NT2/D1 (cell line): ENCODE data around the gene TMEM260.
A peak's percentile ranks its signal among the peaks of the same experiment; 100 is the strongest.

Source experiments
- DNase-seq: peaks from one replicate; pipeline ENCODE4 v3.0.0-alpha.2; 2011; ENCODE audit warnings: low read depth, low spot score
- H3K27me3 ChIP-seq: 2 replicates; pipeline ENCODE4 v1.6.0; 2011; ENCODE audit warnings: mild to moderate bottlenecking; ENCODE audit not compliant: insufficient read length, insufficient read depth
- H3K36me3 ChIP-seq: 2 replicates; pipeline ENCODE4 v1.6.1; 2011; ENCODE audit warnings: mild to moderate bottlenecking, low read length, mixed read lengths; ENCODE audit not compliant: insufficient read depth, insufficient read length
- H3K4me1 ChIP-seq: 2 replicates; pipeline ENCODE4 v1.5.1; 2011; ENCODE audit not compliant: insufficient read depth, insufficient read length
- H3K4me3 ChIP-seq: 2 replicates; pipeline ENCODE4 v1.5.1; 2011; ENCODE audit warnings: low read depth; ENCODE audit not compliant: insufficient read length
- H3K9ac ChIP-seq: 2 replicates; pipeline ENCODE4 v1.6.0; 2011; ENCODE audit warnings: low read depth; ENCODE audit not compliant: insufficient read length
- H3K9me3 ChIP-seq: 2 replicates; pipeline ENCODE4 v1.5.1; 2011; ENCODE audit warnings: mild to moderate bottlenecking, low read length; ENCODE audit not compliant: insufficient read depth
- SUZ12 ChIP-seq: IDR thresholded peaks from 2 replicates; pipeline ENCODE4 v1.6.1; 2011; ENCODE audit not compliant: insufficient read length, insufficient read depth; ENCODE audit errors: extremely low read depth
- YY1 ChIP-seq: IDR thresholded peaks from 2 replicates; pipeline ENCODE4 v1.6.1; 2011; ENCODE audit not compliant: insufficient read length, insufficient read depth
- ZNF274 ChIP-seq: IDR thresholded peaks from 2 replicates; pipeline ENCODE4 v1.6.1; 2011; ENCODE audit warnings: mild to moderate bottlenecking, low read depth, low read length

The TMEM260 gene

DNA sequence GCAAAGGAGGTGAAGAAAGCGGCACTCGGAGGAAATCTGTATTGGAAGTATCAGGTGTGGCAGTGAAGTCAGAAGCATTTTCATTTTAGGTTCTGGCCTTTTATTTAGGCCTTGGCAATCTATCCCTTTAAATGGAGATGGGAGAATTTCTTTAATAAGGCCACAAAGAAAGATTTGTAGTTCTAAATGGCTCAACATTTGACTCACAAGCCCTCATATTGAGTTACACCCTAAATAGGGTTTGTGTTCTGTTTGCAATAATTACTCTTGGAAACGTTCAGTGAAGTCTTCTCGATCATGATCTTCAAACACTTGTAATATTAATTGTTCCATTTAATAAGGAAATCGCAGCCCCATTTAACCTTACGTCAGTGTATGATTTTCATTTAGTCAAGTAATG, 25.3 kb upstream of the TMEM260 start:
- Histone ChIP-seq H3K36me3 (no peaks in the 10 kb centered on the region), H3K9ac (no peak overlapping the region), H3K9me3 (no peaks in the 10 kb centered on the region), H3K4me1 (no peaks in the 10 kb centered on the region), H3K4me3 (no peak overlapping the region), H3K27me3 (no peaks in the 10 kb centered on the region)
- TF ChIP-seq ZNF274: no peak
- no peak for TF ChIP-seq SUZ12
- TF ChIP-seq YY1: no peak
- no peak for DNase-seq

GRCh38 chr14:56555921-56556570, 23.6 kb upstream of the TMEM260 start:
- no peaks in the 10 kb centered on the region for H3K36me3 ChIP-seq
- DNase-seq: peak; percentile 36
- H3K4me1 ChIP-seq: no peaks in the 10 kb centered on the region
- no peaks in the 10 kb centered on the region for H3K27me3 ChIP-seq
- no peaks in the 10 kb centered on the region for H3K9me3 ChIP-seq
- H3K9ac ChIP-seq: no peak overlapping the region
- H3K4me3 ChIP-seq: no peak overlapping the region
- TF ChIP-seq YY1 (no peak), SUZ12 (no peak), ZNF274 (no peak)

- no peak for DNase-seq
- TF ChIP-seq SUZ12: no peak
- no peak for TF ChIP-seq YY1
- TF ChIP-seq ZNF274: no peak
- H3K4me3 ChIP-seq: no peak overlapping the region
- no peaks in the 10 kb centered on the region for H3K36me3 ChIP-seq
- H3K4me1 ChIP-seq: no peaks in the 10 kb centered on the region
- no peak overlapping the region for H3K9ac ChIP-seq
- H3K27me3 ChIP-seq: no peaks in the 10 kb centered on the region
- no peaks in the 10 kb centered on the region for H3K9me3 ChIP-seq
Observed at GRCh38 chr14:56559182-56559581, 20.4 kb upstream of the TMEM260 start.

- Histone ChIP-seq H3K27me3 (no peaks in the 10 kb centered on the region), H3K36me3 (no peaks in the 10 kb centered on the region), H3K4me3 (no peak overlapping the region), H3K4me1 (no peaks in the 10 kb centered on the region), H3K9me3 (no peaks in the 10 kb centered on the region), H3K9ac (no peak overlapping the region)
- no peak for TF ChIP-seq ZNF274
- TF ChIP-seq YY1: no peak
- DNase-seq: no peak
Observed at GRCh38 chr14:56561606-56562005, 18.0 kb upstream of the TMEM260 start.

DNA sequence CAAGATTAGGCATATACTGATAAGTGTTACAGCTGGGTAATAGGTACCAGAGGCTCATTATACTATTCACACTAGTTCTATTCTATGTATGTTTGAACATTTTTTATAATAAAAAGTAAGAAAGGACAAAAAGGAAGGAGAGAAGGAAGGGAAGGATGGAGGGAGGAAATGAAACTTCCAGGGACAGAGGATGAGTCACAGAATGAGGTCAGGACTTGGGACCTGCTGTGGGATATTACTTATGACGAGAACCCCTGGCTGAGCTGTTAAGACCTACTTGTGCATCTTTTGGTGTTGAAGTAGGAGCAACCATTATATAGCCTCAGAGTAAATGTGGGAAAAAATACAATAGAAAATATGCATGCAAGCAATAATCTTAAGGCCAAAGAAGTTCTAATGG, 16.7 kb upstream of the TMEM260 start:
- Histone ChIP-seq H3K27me3 (no peaks in the 10 kb centered on the region), H3K9me3 (no peaks in the 10 kb centered on the region), H3K9ac (no peak overlapping the region), H3K4me1 (no peaks in the 10 kb centered on the region), H3K4me3 (no peak overlapping the region), H3K36me3 (no peaks in the 10 kb centered on the region)
- no peak for DNase-seq
- TF ChIP-seq YY1: no peak
- TF ChIP-seq ZNF274: no peak
- no peak for TF ChIP-seq SUZ12

- H3K9ac ChIP-seq: no peak overlapping the region
- TF ChIP-seq YY1: no peak
- no peak for TF ChIP-seq ZNF274
- H3K27me3 ChIP-seq: no peaks in the 10 kb centered on the region
- DNase-seq: no peak
- H3K4me3 ChIP-seq: no peak overlapping the region
- no peaks in the 10 kb centered on the region for H3K4me1 ChIP-seq
- no peaks in the 10 kb centered on the region for H3K36me3 ChIP-seq
- H3K9me3 ChIP-seq: no peaks in the 10 kb centered on the region
Observed at GRCh38 chr14:56569174-56569573, 10.4 kb upstream of the TMEM260 start.

DNA sequence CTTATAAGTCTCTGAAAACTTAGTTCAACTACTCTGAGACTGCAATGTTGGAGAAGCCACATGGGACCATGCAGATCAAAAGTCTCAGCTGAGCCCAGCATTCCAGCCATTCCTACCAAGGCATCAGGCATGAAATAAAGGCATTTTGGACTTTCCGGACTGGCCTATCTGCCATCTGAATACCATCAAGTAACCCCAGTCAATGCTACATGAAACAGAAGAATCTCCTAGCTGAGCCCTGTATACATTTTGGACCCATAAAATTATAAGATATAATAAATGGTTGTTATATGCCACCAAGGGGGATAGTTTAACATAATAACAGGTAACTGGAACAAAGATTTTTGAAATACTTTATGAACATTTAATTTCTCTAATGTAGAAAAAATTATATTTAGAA, 9.3 kb upstream of the TMEM260 start:
- H3K27me3 ChIP-seq: no peaks in the 10 kb centered on the region
- H3K36me3 ChIP-seq: no peaks in the 10 kb centered on the region
- TF ChIP-seq ZNF274 (no peak), YY1 (no peak), SUZ12 (no peak)
- no peak for DNase-seq
- no peak overlapping the region for H3K4me3 ChIP-seq
- H3K4me1 ChIP-seq: no peaks in the 10 kb centered on the region
- no peak overlapping the region for H3K9ac ChIP-seq
- no peaks in the 10 kb centered on the region for H3K9me3 ChIP-seq

- DNase-seq: no peak
- no peaks in the 10 kb centered on the region for H3K4me1 ChIP-seq
- H3K36me3 ChIP-seq: no peaks in the 10 kb centered on the region
- TF ChIP-seq SUZ12: no peak
- TF ChIP-seq YY1: no peak
- TF ChIP-seq ZNF274: no peak
- H3K27me3 ChIP-seq: no peaks in the 10 kb centered on the region
- no peaks in the 10 kb centered on the region for H3K9me3 ChIP-seq
- peak overlapping the region; percentile 94 for H3K9ac ChIP-seq
- peak overlapping the region; percentile 96 for H3K4me3 ChIP-seq
Observed at GRCh38 chr14:56580221-56580711, 668 bp downstream of the TMEM260 start.
